ENCODE data around the gene PRX. TPM values are rescaled to one million over a fixed set of nuclear protein-coding genes. Genes with fewer than 3 reads are reported as not detected.
"Not testable (repeated sequence)": the region's sequence is repeated elsewhere in the genome, so short reads cannot be mapped to it uniquely, and the experiment has no call there.

The PRX gene
- total RNA-seq, 1 donor from 2014 or later, result 801 TPM

GRCh38 chr19:40370997-40371801 is 42.0 kb downstream of the PRX start:
- DNase-seq (ENCODE audit: low spot score) (no peak), ATAC-seq (no peak)
- intact Hi-C loops (cut with DNase I), result no loop called here

- intact Hi-C loops (cut with DNase I); DNase-seq (ENCODE audit: low spot score); ATAC-seq: not testable (repeated sequence)
These were observed 42.9 kb downstream of the PRX start for GRCh38 chr19:40370253-40370652.

GRCh38 chr19:40369797-40370196 is 43.4 kb downstream of the PRX start:
- intact Hi-C loops (cut with DNase I), result no loop called here
- ATAC-seq (no peak), DNase-seq (ENCODE audit: low spot score) (no peak)

- DNase-seq (ENCODE audit: low spot score) (no peak), ATAC-seq (no peak)
- intact Hi-C loops (cut with DNase I), result no loop called here
These were observed 45.4 kb downstream of the PRX start for GRCh38 chr19:40367577-40368434.

- intact Hi-C loops (cut with DNase I), result no loop called here
- ATAC-seq, result no peak
- DNase-seq (ENCODE audit: low spot score), result no peak
These were observed 46.2 kb downstream of the PRX start for GRCh38 chr19:40366697-40367561.

GRCh38 chr19:40365613-40366401 is 47.4 kb downstream of the PRX start:
- intact Hi-C loops (cut with DNase I), result no loop called here
- DNase-seq (ENCODE audit: low spot score) (peak; percentile 86), ATAC-seq (peak; percentile 91)

GRCh38 chr19:40365010-40365409 is 48.2 kb downstream of the PRX start:
- intact Hi-C loops (cut with DNase I), result no loop called here
- ATAC-seq, result no peak

GRCh38 chr19:40363069-40363468 is 50.1 kb downstream of the PRX start:
- DNase-seq (ENCODE audit: low spot score) (no peak), ATAC-seq (no peak)
- intact Hi-C loops (cut with DNase I), result no loop called here

More at GRCh38 chr19:40365010-40365409, 48.2 kb downstream of the PRX start:
- DNase-seq (ENCODE audit: low spot score), result no peak

- intact Hi-C loops (cut with DNase I), result no loop called here
- DNase-seq (ENCODE audit: low spot score) (no peak), ATAC-seq (no peak)
These were observed 51.0 kb downstream of the PRX start for GRCh38 chr19:40362160-40362559.

- ATAC-seq (no peak), DNase-seq (ENCODE audit: low spot score) (no peak)
- intact Hi-C loops (cut with DNase I), result no loop called here
These were observed 52.4 kb downstream of the PRX start for GRCh38 chr19:40360708-40361241.

GRCh38 chr19:40360020-40360707 is 53.0 kb downstream of the PRX start:
- no peak for DNase-seq (ENCODE audit: low spot score)
- no peak for ATAC-seq
- intact Hi-C loops (cut with DNase I), result no loop called here

GRCh38 chr19:40358773-40359172 is 54.4 kb downstream of the PRX start:
- intact Hi-C loops (cut with DNase I), result no loop called here
- DNase-seq (ENCODE audit: low spot score) (no peak), ATAC-seq (peak; percentile 79)

GRCh38 chr19:40357640-40358039 is 55.5 kb downstream of the PRX start:
- DNase-seq (ENCODE audit: low spot score) (no peak), ATAC-seq (no peak)
- intact Hi-C loops (cut with DNase I), result no loop called here

- intact Hi-C loops (cut with DNase I), result no loop called here
- DNase-seq (ENCODE audit: low spot score) (no peak), ATAC-seq (no peak)
These were observed 56.2 kb downstream of the PRX start for GRCh38 chr19:40356681-40357595.

GRCh38 chr19:40355975-40356680 is 57.0 kb downstream of the PRX start:
- DNase-seq (ENCODE audit: low spot score) (no peak), ATAC-seq (no peak)
- intact Hi-C loops (cut with DNase I), result no loop called here

GRCh38 chr19:40348961-40349507 is 64.1 kb downstream of the PRX start:
- ATAC-seq (no peak), DNase-seq (ENCODE audit: low spot score) (no peak)
- intact Hi-C loops (cut with DNase I), result no loop called here
